ENCODE results near the gene SPAAR. TPM values are rescaled to one million over a fixed set of nuclear protein-coding genes. Genes with fewer than 3 reads are reported as not detected.

Gene SPAAR
- polyA plus RNA-seq, 1 donor (not counting 4 experiments of a cell fraction or from before 2014, with no cell fraction given): not detected

DNA sequence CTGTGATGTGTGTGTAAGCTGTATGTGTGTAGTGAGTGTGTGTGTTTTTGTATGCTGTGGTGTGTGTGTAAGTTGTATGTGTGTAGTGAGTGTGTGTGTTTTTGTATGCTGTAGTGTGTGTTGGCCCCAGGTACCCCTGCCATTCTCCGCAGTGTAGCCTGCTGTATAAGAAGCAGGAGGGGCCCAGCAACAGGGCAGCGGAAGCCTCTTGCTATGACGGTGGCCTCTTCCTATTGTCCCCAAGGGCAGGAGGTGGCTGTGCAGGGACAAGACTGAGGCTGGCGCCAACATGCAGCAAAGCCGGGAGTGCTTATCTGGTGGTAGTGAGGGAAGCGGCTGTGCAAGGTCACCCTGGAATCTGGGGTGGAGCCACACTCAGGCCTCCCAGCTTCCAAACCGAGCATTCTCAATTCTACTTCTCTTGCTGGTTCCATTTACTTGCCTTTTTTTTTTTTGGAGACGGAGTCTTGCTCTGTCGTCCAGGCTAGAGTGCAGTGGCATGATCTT lies 5.1 kb downstream of the SPAAR start:
- Histone ChIP-seq H3K27ac (ENCODE audit: control insufficient read depth, insufficient read depth, low read length) (no peak overlapping the region), H3K79me2 (ENCODE audit: control insufficient read depth, insufficient read depth, low read length) (no peaks in the 10 kb centered on the region), H3K4me2 (ENCODE audit: control insufficient read depth, extremely low read depth, insufficient read depth, low read depth, low read length) (no peak overlapping the region), H3K9me1 (ENCODE audit: control insufficient read depth, extremely low read depth, insufficient read depth, low read length) (no peaks in the 10 kb centered on the region), H3K9ac (ENCODE audit: control insufficient read depth, extremely low read depth, insufficient read depth, low read length) (no peak overlapping the region), H4K20me1 (ENCODE audit: control insufficient read depth, extremely low read depth, insufficient read depth, low read length) (no peaks in the 10 kb centered on the region), H3K27me3 (ENCODE audit: control insufficient read depth, extremely low read depth, insufficient read depth, low read length) (no peaks in the 10 kb centered on the region), H3K9me3 (ENCODE audit: control insufficient read depth, low read depth, low read length) (no peaks in the 10 kb centered on the region), H2AFZ (ENCODE audit: control insufficient read depth, low read length) (peak overlapping the region; percentile 70), H3K4me3 (ENCODE audit: control insufficient read depth in 2 of 3, extremely low read depth in 1 of 3, insufficient read depth in 2 of 3, low read depth in 1 of 3, low read length in 3 of 3) (no peak overlapping the region), H3K4me1 (ENCODE audit: control insufficient read depth, extremely low read depth, insufficient read depth, low read length) (peaks cover 4% of the 10 kb centered on the region), H3K36me3 (ENCODE audit: control insufficient read depth in 2 of 2, extremely low read depth in 1 of 2, insufficient read depth in 2 of 2, low read length in 2 of 2) (no peaks in the 10 kb centered on the region)
- DNase-seq (ENCODE audit: low read depth, low spot score): no peak
- TF ChIP-seq EZH2 (IDR thresholded peaks at IDR 0.05; ENCODE audit: low read length): no peak
- TF ChIP-seq, protein P1, sequence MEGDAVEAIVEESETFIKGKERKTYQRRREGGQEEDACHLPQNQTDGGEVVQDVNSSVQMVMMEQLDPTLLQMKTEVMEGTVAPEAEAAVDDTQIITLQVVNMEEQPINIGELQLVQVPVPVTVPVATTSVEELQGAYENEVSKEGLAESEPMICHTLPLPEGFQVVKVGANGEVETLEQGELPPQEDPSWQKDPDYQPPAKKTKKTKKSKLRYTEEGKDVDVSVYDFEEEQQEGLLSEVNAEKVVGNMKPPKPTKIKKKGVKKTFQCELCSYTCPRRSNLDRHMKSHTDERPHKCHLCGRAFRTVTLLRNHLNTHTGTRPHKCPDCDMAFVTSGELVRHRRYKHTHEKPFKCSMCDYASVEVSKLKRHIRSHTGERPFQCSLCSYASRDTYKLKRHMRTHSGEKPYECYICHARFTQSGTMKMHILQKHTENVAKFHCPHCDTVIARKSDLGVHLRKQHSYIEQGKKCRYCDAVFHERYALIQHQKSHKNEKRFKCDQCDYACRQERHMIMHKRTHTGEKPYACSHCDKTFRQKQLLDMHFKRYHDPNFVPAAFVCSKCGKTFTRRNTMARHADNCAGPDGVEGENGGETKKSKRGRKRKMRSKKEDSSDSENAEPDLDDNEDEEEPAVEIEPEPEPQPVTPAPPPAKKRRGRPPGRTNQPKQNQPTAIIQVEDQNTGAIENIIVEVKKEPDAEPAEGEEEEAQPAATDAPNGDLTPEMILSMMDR (optimal IDR thresholded peaks at IDR 0.05 in 1 of 3, IDR thresholded peaks at IDR 0.05 in 1 of 3, conservative IDR thresholded peaks at IDR 0.05 in 1 of 3; ENCODE audit: extremely low read depth in 1 of 3, insufficient read depth in 2 of 3, low read length in 3 of 3): no peak
- dilution Hi-C loops (cut with MboI; ENCODE audit: extremely low pct_ligation_motif_present, low sequenced_read_pairs): no loop called here
- FAIRE-seq: peak; percentile 68

DNA sequence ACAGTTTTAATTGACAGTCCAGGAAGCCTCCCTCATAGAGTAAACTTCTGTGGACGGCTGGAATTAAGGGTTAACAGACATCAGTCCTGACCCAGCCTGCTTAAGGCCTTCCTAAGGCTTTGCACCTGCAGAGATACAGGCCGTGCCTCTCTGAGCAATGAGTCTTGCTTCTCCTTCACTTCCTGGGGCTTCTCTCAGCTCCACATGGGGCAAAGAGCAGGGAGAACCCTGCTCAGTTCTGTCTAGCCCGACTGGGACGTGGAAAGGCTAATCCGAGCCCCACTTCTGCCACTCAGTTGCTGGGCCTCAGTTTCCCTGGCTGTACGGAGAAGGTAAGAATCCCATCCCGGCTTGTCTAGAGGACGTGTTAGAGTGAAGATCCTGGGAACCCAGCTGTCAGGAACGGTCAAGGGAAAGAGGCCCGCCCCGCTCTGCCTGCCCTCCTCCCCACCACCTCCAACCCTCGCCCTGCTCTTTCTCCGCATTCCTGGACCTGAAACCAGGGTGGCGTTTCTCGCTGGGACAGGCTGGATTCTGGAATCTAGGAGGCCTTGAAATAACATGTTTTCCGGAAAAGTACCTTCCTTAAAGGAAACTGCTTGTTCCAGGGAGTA lies 6.5 kb downstream of the SPAAR start:
- DNase-seq (ENCODE audit: low read depth, low spot score) (no peak), FAIRE-seq (no peak)
- H3K27me3 ChIP-seq (ENCODE audit: control insufficient read depth, extremely low read depth, insufficient read depth, low read length): no peaks in the 10 kb centered on the region
- no peak overlapping the region for H3K9ac ChIP-seq (ENCODE audit: control insufficient read depth, extremely low read depth, insufficient read depth, low read length)
- TF ChIP-seq, protein P1 (optimal IDR thresholded peaks at IDR 0.05 in 1 of 3, IDR thresholded peaks at IDR 0.05 in 1 of 3, conservative IDR thresholded peaks at IDR 0.05 in 1 of 3; ENCODE audit: extremely low read depth in 1 of 3, insufficient read depth in 2 of 3, low read length in 3 of 3): no peak
- TF ChIP-seq EZH2 (IDR thresholded peaks at IDR 0.05; ENCODE audit: low read length): no peak
- no peak overlapping the region for H3K27ac ChIP-seq (ENCODE audit: control insufficient read depth, insufficient read depth, low read length)
- H3K4me2 ChIP-seq (ENCODE audit: control insufficient read depth, extremely low read depth, insufficient read depth, low read depth, low read length): no peak overlapping the region
- no peak overlapping the region for H2AFZ ChIP-seq (ENCODE audit: control insufficient read depth, low read length)
- H3K9me3 ChIP-seq (ENCODE audit: control insufficient read depth, low read depth, low read length): no peaks in the 10 kb centered on the region
- no peak overlapping the region for H3K4me3 ChIP-seq (ENCODE audit: control insufficient read depth in 2 of 3, extremely low read depth in 1 of 3, insufficient read depth in 2 of 3, low read depth in 1 of 3, low read length in 3 of 3)
- H3K4me1 ChIP-seq (ENCODE audit: control insufficient read depth, extremely low read depth, insufficient read depth, low read length): peaks cover 4% of the 10 kb centered on the region
- no peaks in the 10 kb centered on the region for H3K36me3 ChIP-seq (ENCODE audit: control insufficient read depth in 2 of 2, extremely low read depth in 1 of 2, insufficient read depth in 2 of 2, low read length in 2 of 2)
- no peaks in the 10 kb centered on the region for H3K9me1 ChIP-seq (ENCODE audit: control insufficient read depth, extremely low read depth, insufficient read depth, low read length)
- H4K20me1 ChIP-seq (ENCODE audit: control insufficient read depth, extremely low read depth, insufficient read depth, low read length): no peaks in the 10 kb centered on the region
- dilution Hi-C loops (cut with MboI; ENCODE audit: extremely low pct_ligation_motif_present, low sequenced_read_pairs): no loop called here
- H3K79me2 ChIP-seq (ENCODE audit: control insufficient read depth, insufficient read depth, low read length): no peaks in the 10 kb centered on the region
